GM08714 (cell line): ENCODE data around the gene ZBTB18.

ENCODE experiments used
- H3K4me3 ChIP-seq: fragments of 200-500 bp; sonication (Bioruptor generic); 2 replicates; pipeline ENCODE4 v1.5.1; 2014; ENCODE audit warnings: mild to moderate bottlenecking, low read length, inconsistent platforms
- ZNF274 ChIP-seq: IDR thresholded peaks from 2 replicates; pipeline ENCODE4 v1.6.1; 2012; ENCODE audit warnings: mild to moderate bottlenecking, low read depth, low read length

The ZBTB18 gene

GRCh38 chr1:244096691-244097090, 45.6 kb downstream of the ZBTB18 start:
- no peak overlapping the region for H3K4me3 ChIP-seq
- TF ChIP-seq ZNF274: no peak

GRCh38 chr1:244097523-244098405, 46.7 kb downstream of the ZBTB18 start:
- TF ChIP-seq ZNF274: no peak
- no peak overlapping the region for H3K4me3 ChIP-seq

GRCh38 chr1:244099258-244099930, 48.3 kb downstream of the ZBTB18 start:
- no peak overlapping the region for H3K4me3 ChIP-seq
- TF ChIP-seq ZNF274: no peak

- no peak for TF ChIP-seq ZNF274
- H3K4me3 ChIP-seq: no peak overlapping the region
Measured at GRCh38 chr1:244100276-244100675, 49.2 kb downstream of the ZBTB18 start.

- no peak for TF ChIP-seq ZNF274
- H3K4me3 ChIP-seq: no peak overlapping the region
Measured at GRCh38 chr1:244100704-244101453, 49.8 kb downstream of the ZBTB18 start.

GRCh38 chr1:244102046-244102445, 51.0 kb downstream of the ZBTB18 start:
- TF ChIP-seq ZNF274: no peak
- H3K4me3 ChIP-seq: no peak overlapping the region

- TF ChIP-seq ZNF274: no peak
Measured at GRCh38 chr1:244102468-244102867, 51.4 kb downstream of the ZBTB18 start.

GRCh38 chr1:244104309-244105060, 53.4 kb downstream of the ZBTB18 start:
- TF ChIP-seq ZNF274: no peak
- no peak overlapping the region for H3K4me3 ChIP-seq

More at GRCh38 chr1:244102468-244102867, 51.4 kb downstream of the ZBTB18 start:
- no peak overlapping the region for H3K4me3 ChIP-seq

GRCh38 chr1:244106176-244106575, 55.1 kb downstream of the ZBTB18 start:
- TF ChIP-seq ZNF274: no peak
- no peak overlapping the region for H3K4me3 ChIP-seq
